Caco-2 (cell line): Measurements from ENCODE around the gene DENND1B. TPM values are rescaled to one million over a fixed set of nuclear protein-coding genes. Genes with fewer than 3 reads are reported as not detected.

ENCODE experiments used
- BruUV-seq: library from RNA; stranded (reverse); fragments of 400-500 nt; replicated peaks from 2 replicates; lab custom pipeline; 2021; lab: Mats Ljungman, UMichigan
- CTCF ChIA-PET: fragments of 300-600 bp; sonication (Branson Sonifier 250); formaldehyde crosslinking; loops from one replicate; lab custom pipeline; 2022; ENCODE audit warnings: antibody characterized with exemption; lab: Charles Lee
- POLR2A ChIA-PET: fragments of 300-600 bp; sonication (Branson Sonifier 250); formaldehyde crosslinking; loops from one replicate; lab custom pipeline; 2022; ENCODE audit warnings: antibody characterized with exemption; lab: Charles Lee
- DNase-seq, 2 experiments: peaks; one replicate each; pipeline versions ENCODE4 v3.0.0 to v3.0.0-alpha.2; 2020 to 2022
- H3K27me3 ChIP-seq: replicated peaks from 2 replicates; pipeline ENCODE4 v1.6.0; 2011; ENCODE audit warnings: low read length; ENCODE audit not compliant: control insufficient read depth, insufficient read depth
- H3K36me3 ChIP-seq: 2 replicates; pipeline ENCODE4 v1.5.1; 2011; ENCODE audit warnings: low read length; ENCODE audit not compliant: control insufficient read depth, insufficient read depth
- H3K4me1 ChIP-seq: fragments of 250-450 bp; sonication (Bioruptor Pico); 2 replicates; pipeline ENCODE4 v1.5.1; 2020; ENCODE audit warnings: mild to moderate bottlenecking
- H3K4me3 ChIP-seq: 2 replicates; pipeline ENCODE4 v1.5.1; 2011; ENCODE audit warnings: low read depth, mild to moderate bottlenecking, control low read depth, low read length
- H3K9me3 ChIP-seq: fragments of 250-450 bp; sonication (Bioruptor Pico); 2 replicates; pipeline ENCODE4 v1.5.1; 2020; ENCODE audit warnings: mild to moderate bottlenecking, moderate library complexity
- H3K27ac Mint-ChIP-seq: one replicate; pipeline ENCODE4 v1.8.0; 2022; ENCODE audit warnings: mixed read lengths; ENCODE audit not compliant: unreplicated experiment
- H3K27me3 Mint-ChIP-seq: one replicate; pipeline ENCODE4 v1.8.0; 2022; ENCODE audit warnings: mixed read lengths; ENCODE audit not compliant: insufficient read depth, unreplicated experiment
- H3K36me3 Mint-ChIP-seq: one replicate; pipeline ENCODE4 v1.8.0; 2022; ENCODE audit warnings: mild to moderate bottlenecking, mixed read lengths; ENCODE audit not compliant: insufficient read depth, unreplicated experiment
- H3K4me1 Mint-ChIP-seq: one replicate; pipeline ENCODE4 v1.8.0; 2022; ENCODE audit warnings: low read depth, mixed read lengths; ENCODE audit not compliant: unreplicated experiment
- H3K4me3 Mint-ChIP-seq: one replicate; pipeline ENCODE4 v1.8.0; 2022; ENCODE audit warnings: mild to moderate bottlenecking, moderate library complexity, mixed read lengths; ENCODE audit not compliant: unreplicated experiment
- H3K9me3 Mint-ChIP-seq: one replicate; pipeline ENCODE4 v1.8.0; 2022; ENCODE audit warnings: mixed read lengths; ENCODE audit not compliant: unreplicated experiment
- CTCF ChIP-seq, 2 experiments: fragments of 200-600 bp in 1 of 2; IDR thresholded peaks; 1 replicate in 1 of 2; 2 replicates in 1 of 2; pipeline versions ENCODE4 v1.5.1 to v1.8.0; 2011 to 2022; ENCODE audit warnings: antibody characterized with exemption in 1 of 2, control low read depth in 1 of 2, inconsistent platforms in 1 of 2, low read depth in 1 of 2, low read length in 1 of 2, mild to moderate bottlenecking in 1 of 2, moderate library complexity in 1 of 2; ENCODE audit not compliant: insufficient read depth in 1 of 2, severe bottlenecking in 1 of 2, unreplicated experiment in 1 of 2
- intact Hi-C: fragments of 100-400 bp; cut with micrococcal nuclease; formaldehyde crosslinking; loops from one replicate; pipeline ENCODE4 v1.10.0; 2022; ENCODE audit not compliant: unreplicated experiment
- total RNA-seq: library from RNA; stranded (reverse); gene quantifications from 2 replicates; pipeline ENCODE4 v1.2.3, GENCODE V29; 2022

DENND1B gene
- total RNA-seq, 1 experiment from 2014 or later: 9.6 TPM

DNA sequence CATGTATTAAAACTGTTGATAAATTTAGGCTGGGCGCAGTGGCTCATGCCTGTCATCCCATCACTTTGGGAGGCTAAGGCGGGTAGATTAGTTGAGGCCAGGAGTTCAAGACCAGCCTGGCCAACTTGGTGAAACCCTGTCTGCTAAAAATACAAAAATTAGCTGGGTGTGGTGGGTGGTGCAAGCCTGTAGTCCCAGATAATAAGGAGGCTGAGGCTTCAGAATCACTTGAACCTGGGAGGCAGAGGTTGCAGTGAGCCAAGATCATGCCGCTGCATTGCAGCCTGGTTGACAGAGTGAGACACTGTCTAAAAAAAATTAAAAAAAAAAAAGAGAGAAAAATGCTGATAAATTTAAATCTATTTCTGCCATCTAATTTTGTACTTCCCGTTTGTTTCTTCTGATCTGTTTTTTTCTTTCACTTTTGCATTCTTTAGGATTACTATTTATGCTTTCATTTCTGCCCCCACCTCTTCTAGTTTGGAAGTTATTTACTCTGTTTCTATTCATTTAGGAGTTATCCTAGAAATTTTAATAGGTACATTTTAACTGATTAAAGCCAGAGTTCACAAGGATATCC lies 3.2 kb upstream of the DENND1B start:
- H3K4me1 ChIP-seq: 0 out of 2 replicates have a peak, but pooled peaks cover 20% of the 10 kb centered on the region
- no TSS peak for BruUV-seq
- H3K36me3 Mint-ChIP-seq: no peaks in the 10 kb centered on the region
- H3K9me3 ChIP-seq: no peaks in the 10 kb centered on the region
- no peaks in the 10 kb centered on the region for H3K36me3 ChIP-seq
- H3K9me3 Mint-ChIP-seq: no peaks in the 10 kb centered on the region
- peaks cover 7% of the 10 kb centered on the region for H3K4me1 Mint-ChIP-seq
- H3K4me3 Mint-ChIP-seq: no peak overlapping the region
- intact Hi-C loops: loop anchor here (5.0 kb wide), 1 partner anchor 139 kb away; the partner anchor contains the start of gene LHX9
- H3K27ac Mint-ChIP-seq: no peak overlapping the region
- no peaks in the 10 kb centered on the region for H3K27me3 Mint-ChIP-seq
- ChIA-PET CTCF (no interaction called here), POLR2A (no interaction called here)
- H3K27me3 ChIP-seq: no peaks in the 10 kb centered on the region
- TF ChIP-seq CTCF (IDR thresholded peaks at IDR 0.05; ENCODE audit: insufficient read depth in 1 of 2, low read depth in 1 of 2, low read length in 1 of 2, severe bottlenecking in 1 of 2, unreplicated experiment in 1 of 2): no peak
- no peak overlapping the region for H3K4me3 ChIP-seq
- DNase-seq: no peak

DNA sequence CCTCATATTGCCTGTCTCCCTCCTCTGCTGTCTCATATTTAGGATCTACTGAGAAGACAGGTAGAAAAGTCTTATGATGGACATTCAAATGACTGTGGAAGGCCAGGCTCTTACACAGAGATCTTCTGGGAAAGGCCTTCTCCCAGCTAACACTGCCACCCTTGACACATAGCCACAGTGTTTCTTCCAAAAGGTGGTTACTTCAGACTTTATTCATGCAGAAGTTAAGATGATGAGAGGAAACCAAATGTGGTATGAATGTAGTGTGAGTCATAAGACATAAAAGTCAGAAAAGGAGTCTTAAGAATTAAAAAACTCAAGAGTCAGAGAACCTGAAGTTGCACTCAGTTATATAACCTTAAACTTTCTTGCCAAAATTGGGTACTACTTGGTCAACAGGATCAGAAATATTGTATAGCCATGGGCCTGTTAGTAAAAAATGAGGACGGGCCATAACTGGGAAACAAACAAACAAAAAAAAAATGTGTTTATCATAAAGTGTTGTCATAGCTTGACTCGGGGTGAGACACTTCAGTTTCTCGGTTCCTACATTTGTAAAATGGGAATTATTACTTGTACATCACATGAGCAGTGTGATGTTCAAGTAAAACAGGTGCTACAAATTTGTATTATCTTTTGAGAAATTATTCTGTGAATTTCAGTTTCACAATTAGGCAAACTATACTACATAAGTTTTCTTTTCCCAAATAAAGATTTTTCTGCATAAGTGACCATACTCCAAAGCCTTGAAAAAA lies 1.2 kb upstream of the DENND1B start:
- CTCF ChIA-PET: no interaction called here
- peak overlapping the region; percentile 80 for H3K27ac Mint-ChIP-seq
- intact Hi-C loops: loop anchor here (5.0 kb wide), 1 partner anchor 141 kb away; the partner anchor contains the start of gene LHX9

More for the DNA sequence above, 1.2 kb upstream of the DENND1B start:
- POLR2A ChIA-PET: no interaction called here
- H3K4me1 Mint-ChIP-seq: peaks cover 7% of the 10 kb centered on the region
- DNase-seq: no peak
- Histone ChIP-seq H3K4me1 (0 out of 2 replicates have a peak, but pooled peaks cover 17% of the 10 kb centered on the region), H3K36me3 (no peaks in the 10 kb centered on the region), H3K9me3 (no peaks in the 10 kb centered on the region), H3K4me3 (no peak overlapping the region), H3K27me3 (no peaks in the 10 kb centered on the region)
- no TSS peak for BruUV-seq
- H3K27me3 Mint-ChIP-seq: no peaks in the 10 kb centered on the region
- H3K4me3 Mint-ChIP-seq: peak overlapping the region; percentile 83
- TF ChIP-seq CTCF (IDR thresholded peaks at IDR 0.05; ENCODE audit: insufficient read depth in 1 of 2, low read depth in 1 of 2, low read length in 1 of 2, severe bottlenecking in 1 of 2, unreplicated experiment in 1 of 2): no peak
- H3K9me3 Mint-ChIP-seq: no peaks in the 10 kb centered on the region
- H3K36me3 Mint-ChIP-seq: no peaks in the 10 kb centered on the region
